ENCODE measurements around the gene CASP10.

Gene CASP10

DNA sequence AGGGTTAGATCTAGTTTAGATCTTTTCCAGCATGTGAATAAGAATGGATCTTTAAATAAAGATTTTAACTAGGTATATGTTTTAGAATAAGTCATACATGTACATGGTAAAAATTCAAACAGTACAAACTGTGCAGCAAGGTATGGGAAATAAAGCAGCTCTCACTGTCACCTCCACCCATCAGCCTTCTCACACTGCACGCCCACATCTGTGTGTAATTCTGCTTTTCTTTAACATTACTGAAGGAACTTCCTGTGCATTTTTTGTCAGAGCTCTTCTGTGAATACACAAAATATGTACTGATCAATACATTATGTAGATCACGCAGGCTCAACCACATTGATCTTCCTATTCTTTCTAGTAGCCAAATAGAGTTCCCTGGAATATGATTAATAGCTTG, 80.8 kb downstream of the CASP10 start:
- no peak for DNase-seq

DNA sequence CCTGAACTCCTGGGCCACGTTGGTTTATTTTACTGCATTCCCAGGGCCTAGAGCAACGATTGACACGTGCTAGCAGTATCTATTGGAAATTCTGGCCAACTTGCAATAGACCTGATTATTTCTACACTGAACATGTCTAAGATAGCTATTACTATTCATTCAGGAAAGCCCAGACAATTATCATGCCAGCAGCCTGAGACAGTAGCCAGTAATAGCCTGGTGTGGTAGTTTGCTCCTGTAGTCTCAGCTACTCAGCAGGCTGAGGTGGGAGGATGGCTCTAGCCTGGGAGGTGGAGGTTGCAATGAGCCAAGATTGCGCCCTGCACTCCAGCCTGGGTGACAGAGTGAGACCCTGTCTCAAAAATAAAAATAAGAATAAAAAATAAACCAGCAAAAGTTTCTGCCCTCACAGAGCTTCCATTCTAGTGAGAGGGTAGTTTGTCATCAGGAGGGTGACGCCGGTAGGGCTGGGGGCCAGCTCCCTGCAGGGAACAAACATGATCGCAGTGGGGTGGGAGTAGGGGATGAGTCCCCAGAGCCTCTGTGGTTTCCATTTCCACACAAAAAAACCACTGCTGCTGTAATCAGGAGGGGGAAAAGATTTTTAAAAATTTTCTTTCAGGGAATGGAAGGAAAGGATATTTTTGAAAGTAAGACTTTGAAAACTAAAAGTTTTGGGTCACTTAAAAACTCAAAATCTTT, 81.7 kb downstream of the CASP10 start:
- no peak for DNase-seq

DNA sequence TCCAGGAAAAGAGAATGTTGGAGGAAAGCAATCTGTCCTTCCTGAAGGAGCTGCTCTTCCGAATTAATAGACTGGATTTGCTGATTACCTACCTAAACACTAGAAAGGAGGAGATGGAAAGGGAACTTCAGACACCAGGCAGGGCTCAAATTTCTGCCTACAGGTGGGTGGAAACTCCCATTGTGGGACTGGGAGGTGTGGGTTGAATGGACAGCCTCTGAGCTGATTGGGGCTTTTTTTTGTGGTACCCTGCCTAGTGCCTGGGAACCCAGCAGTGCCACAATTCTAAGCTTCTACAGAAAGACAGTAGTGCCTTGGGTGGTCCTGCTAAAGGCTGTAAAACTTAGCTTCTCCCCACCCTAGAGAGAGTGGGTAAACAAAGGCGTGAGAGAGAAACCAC, 83.7 kb downstream of the CASP10 start:
- no peak for DNase-seq

DNA sequence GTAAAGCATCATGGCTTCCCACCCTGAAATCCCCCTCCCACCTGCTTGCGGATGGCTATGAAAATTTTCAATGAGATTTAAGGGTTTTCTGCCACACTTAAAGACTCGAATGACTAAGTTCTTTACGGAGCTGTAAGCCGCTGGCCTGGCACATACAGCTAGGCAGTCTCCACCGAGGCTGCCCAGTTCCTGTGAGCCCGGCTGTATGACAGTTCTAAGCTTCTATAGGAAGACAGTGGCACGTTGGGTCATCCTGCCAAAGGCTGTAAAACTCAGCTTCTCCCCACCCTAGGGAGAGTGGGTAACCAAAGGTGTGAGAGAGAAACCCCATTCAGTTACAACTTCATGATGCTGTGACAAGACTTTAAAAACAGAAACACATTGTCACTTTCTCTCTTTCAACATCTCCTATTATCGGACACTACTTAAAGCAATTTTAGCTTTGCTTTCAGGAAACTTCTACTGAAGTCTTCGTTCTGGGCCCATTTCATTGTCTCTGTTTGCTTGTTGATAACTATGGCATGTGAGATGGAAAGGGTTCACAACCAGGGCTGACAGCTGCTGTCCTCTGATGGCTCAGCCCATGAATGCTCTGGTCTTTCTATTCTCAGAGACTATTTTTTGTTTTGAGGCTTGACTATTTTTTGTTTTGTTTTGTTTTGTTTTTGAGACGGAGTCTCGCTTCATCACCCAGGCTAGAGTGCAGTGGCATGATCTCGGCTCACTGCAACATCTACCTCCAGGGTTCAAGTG, 84.5 kb downstream of the CASP10 start:
- no peak for DNase-seq

DNA sequence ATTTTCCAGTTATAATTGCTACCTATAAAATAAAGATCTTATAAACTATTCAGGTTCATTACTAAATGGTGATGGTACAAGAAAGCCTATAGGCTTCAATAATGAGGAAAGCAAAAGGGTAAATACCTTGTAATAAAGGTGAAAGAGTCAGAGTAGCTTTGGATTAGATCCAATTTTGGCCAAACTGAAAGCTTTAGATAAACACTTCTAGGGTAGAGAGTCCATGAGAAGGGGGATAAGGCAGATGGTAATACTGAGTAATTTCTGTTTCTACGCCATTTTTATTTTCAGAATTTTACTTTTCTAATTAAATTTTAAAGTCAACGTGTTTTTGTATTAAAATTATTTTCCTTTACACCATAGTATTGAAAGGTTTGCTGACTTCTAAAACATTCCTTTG, 86.8 kb downstream of the CASP10 start:
- DNase-seq = no peak

DNA sequence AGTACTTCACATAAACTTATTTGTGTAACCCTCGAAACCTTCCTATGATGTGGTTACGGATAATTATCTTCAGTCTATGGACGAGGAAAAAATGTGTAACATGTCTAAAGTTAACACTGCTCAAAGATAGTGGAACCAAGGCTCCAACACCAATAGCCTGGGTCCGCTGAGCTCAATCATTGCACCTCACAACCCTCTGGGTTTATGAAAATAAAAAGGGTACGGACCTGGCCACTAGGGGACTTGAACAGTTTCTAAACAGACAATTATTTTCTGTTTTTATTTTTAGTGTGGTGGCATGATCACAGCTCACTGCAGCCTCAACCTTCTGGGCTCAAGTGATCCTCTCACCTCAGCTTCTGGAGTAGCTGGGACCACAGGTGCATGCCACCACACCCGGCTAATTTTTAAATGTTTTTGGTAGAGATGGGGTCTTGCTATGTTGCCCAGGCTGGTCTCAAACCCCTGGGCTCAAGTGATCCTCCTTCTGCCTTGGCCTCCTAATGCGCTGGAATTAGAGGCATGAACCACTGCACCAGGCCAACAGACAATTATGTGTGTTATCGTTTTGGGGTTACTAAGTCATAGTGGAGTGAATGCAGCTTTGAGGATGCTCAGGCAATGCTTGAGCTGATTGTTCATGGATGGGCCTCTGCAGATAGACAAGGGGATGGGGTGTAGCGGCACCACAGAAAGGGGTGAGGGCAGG, 87.5 kb downstream of the CASP10 start:
- no peak for DNase-seq

DNA sequence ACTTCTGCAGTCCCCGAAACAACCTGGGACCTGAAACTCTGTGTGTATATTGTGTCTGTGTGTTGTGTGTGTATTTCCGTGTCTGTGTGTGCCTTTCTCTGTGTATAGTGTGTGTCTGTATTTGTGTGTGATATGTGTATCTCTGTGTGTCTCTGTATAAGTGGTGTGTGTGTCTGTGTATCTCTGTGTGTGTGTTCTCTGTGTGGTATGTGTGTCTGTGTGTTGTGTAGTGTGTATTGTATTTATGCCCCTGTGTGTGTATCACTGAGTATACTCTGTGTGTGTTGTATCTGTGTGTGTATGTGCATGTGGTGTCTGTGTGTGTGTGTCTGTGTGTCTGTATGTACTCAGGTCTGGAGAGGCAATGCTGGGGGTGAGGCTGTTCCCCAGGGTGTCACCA, 89.0 kb downstream of the CASP10 start:
- no peak for DNase-seq

DNA sequence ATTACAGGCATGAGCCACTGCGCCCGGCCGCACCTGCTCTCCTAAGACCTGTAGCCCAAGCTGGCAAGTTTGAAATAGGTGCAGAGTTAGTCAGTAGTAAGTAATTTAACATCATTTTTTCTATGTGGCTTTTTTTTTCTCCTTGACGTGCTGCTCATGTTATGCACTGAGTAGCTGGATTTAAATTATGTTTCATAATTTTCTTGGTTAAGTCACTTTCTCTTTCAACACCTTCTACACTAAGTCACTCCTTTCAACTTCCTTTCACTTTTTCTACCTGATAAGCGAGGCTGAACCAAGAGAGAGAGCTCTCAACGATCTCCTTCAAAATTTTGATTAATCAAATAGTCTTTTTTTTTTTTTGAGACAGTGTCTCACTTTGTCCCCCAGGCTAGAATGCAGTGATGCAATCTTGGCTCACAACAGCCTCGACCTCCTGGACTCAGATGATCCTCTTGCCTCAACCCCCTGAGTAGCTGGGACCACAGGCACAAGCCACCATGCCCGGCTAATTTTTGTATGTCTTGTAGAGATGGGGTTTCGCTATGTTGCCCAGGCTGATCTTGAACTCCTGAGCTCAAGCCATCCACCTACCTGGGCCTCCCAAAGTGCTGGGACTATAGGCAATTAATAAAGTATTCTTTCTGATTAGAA, 90.5 kb downstream of the CASP10 start:
- DNase-seq = no peak

DNA sequence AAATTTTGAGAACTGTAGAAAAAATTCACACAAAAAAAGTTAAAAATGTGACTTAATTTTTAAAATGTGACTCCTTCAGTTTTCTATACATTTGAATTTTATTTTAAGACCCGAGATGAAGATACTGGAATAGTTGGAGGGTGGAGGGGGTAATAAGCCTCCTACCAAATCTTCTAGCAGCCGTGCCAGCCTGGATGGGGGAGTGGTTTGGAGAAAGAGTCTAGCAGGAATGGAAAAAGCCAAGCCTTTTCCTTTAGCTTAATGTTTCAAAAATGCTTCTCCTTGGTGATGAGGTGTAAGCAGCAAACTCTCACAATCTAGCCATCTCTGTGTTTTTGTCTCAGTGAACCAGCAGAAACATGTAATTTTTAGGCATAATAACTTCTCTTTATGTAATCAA, 92.1 kb downstream of the CASP10 start:
- no peak for DNase-seq

DNA sequence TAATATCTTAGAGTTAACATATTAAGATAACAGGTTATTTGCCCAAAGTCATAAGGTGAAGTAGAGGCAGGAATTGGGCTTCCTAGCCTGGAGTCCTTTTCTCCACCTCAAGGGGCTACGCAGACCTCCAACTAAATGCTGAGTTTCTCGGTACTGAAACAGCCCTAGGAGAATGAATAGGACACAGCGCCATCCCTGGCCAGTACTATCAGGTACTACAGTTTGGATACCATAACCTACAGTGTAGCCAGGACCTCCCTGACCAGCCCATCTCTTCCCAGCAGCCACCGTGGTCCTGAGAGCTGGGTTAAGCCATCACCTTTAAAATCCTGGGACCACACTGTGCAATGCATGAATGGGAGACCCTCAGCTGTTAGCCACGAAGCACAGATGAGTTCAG, 93.0 kb downstream of the CASP10 start:
- DNase-seq = no peak

DNA sequence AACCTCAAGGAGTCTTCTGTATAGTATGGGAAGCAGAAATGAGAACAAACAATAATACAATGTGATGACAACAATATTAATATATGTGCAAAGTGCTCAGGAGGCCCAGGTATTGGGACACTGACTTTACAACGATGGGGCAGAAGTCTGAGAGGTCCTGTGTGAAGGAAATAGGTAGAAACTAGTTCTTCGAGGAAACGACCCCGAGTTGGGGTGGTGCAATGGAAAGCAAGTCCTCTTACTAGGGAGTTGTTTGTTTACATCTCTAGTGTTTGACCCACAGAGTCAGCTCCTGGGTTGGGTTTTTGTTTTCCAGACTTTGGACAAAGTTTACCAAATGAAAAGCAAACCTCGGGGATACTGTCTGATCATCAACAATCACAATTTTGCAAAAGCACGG, 93.6 kb downstream of the CASP10 start:
- DNase-seq = no peak
